Heart right ventricle (tissue), 16 donors: ENCODE results near the gene UNC13C. TPM values are rescaled to one million over a fixed set of nuclear protein-coding genes. Genes with fewer than 3 reads are reported as not detected.

Experiments used
- ATAC-seq, 8 donors: fragments of 200-7000 bp; cut with Tn5 transposase; one replicate each; pipeline ENCODE4 v1.9.1; 2020; ENCODE audit warnings: mild to moderate bottlenecking in 8 of 8, moderate library complexity in 8 of 8, moderate number of reproducible peaks in 1 of 8
- DNase-seq, 2 donors: peaks; one replicate each; pipeline ENCODE4 v3.0.0-alpha.2; 2020
- H3K27ac ChIP-seq, 10 donors: fragments of 200-600 bp; sonication (generic) in 2 of 10; one replicate each; pipeline versions ENCODE4 v1.5.0 to v1.8.0; 2020 to 2022; ENCODE audit warnings: mild to moderate bottlenecking in 3 of 10
- H3K27me3 ChIP-seq, 7 donors: fragments of 200-600 bp; one replicate each; pipeline ENCODE4 v1.8.0; 2021 to 2022; ENCODE audit warnings: mild to moderate bottlenecking in 2 of 7
- H3K36me3 ChIP-seq, 9 donors: fragments of 200-600 bp; sonication (generic) in 1 of 9; one replicate each; pipeline versions ENCODE4 v1.5.0 to v1.8.0; 2020 to 2022; ENCODE audit warnings: mild to moderate bottlenecking in 2 of 9
- H3K4me1 ChIP-seq, 9 donors: fragments of 200-600 bp; sonication (generic) in 1 of 9; one replicate each; pipeline versions ENCODE4 v1.5.0 to v1.8.0; 2020 to 2022; ENCODE audit warnings: mild to moderate bottlenecking in 4 of 9
- H3K4me3 ChIP-seq, 10 donors: fragments of 200-600 bp; sonication (generic) in 2 of 10; one replicate each; pipeline versions ENCODE4 v1.5.0 to v1.8.0; 2020 to 2022; ENCODE audit warnings: mild to moderate bottlenecking in 7 of 10, moderate library complexity in 2 of 10
- H3K9me3 ChIP-seq, 11 donors: fragments of 200-600 bp in 10 of 11; sonication (generic) in 2 of 11; one replicate each; pipeline versions ENCODE4 v1.5.0 to v1.8.0; 2013 to 2022; ENCODE audit warnings: mild to moderate bottlenecking in 2 of 11, control low read depth in 1 of 11, moderate library complexity in 1 of 11
- CTCF ChIP-seq, 9 donors: fragments of 200-600 bp; sonication (generic) in 2 of 9; IDR thresholded peaks; one replicate each; pipeline versions ENCODE4 v1.5.0 to v1.8.0; 2021 to 2022; ENCODE audit warnings: antibody characterized with exemption in 9 of 9, mild to moderate bottlenecking in 5 of 9, moderate library complexity in 1 of 9
- WGBS, 2 donors: extraction: QIAGEN DNeasy Blood & Tissue Kit; methylation state at CpG; one replicate each; pipeline ENCODE4 v1.1.7; 2013; ENCODE audit warnings: inconsistent platforms in 1 of 2; 5-methylcytosine and 5-hydroxymethylcytosine counted together
- intact Hi-C, 10 donors: fragments of 100-400 bp; cut with DNase I; formaldehyde crosslinking; loops; one replicate each; pipeline versions ENCODE4 v1.11.1 to v1.14.2; 2022
- polyA plus RNA-seq, 2 donors: library from polyadenylated mRNA; stranded (reverse); fragments of 200-250 nt; gene quantifications; one replicate each; pipeline ENCODE4 v1.2.3, GENCODE V29; 2013
- total RNA-seq, 10 donors: library from RNA; stranded (reverse); fragmentation: NEBNext Ultra II Directional in 3 of 10; extraction: Animal tissue kit (Norgen Biotek cat#: 25700) in 3 of 10; gene quantifications; one replicate each; pipeline versions ENCODE4 v1.2.1 to v1.2.4, GENCODE V29; 2021 to 2023
- donor health status: Arrhythmogenic right ventricular cardiomyopathy.
- donor health status: ischemic (EF 13 %, LVEDD 7.1; RV severe dilation, severe dysfunction).
- donor health status: healthy with polysubstance abuse.
- donor health status: DM: no; HTN: yes; CAD: no.
- donor health status: DM: no; HTN: no; CAD: no.
- donor health status: ischemic (EF 25% LVEDD 6.9; RV normal size, moderate dysfunction).
- donor health status: ischemic (EF 25% LVEDD 5.7; RV mildly dilated, moderate dysfunction).
- donor health status: healthy.
- donor health status: DM: yes; HTN: yes; CAD: no.
- donor health status: Ischemic cardiomyopathy.
- donor health status: ischemic (EF 35%, LVEDD 5.7; RV mildly dilated, moderate dysfunction).
- donor health status: nonischemic (EF 11% LVEDD 7.7; RV severe dilation, severe dysfunction).
- donor health status: DM: yes; HTN: yes; CAD: no.
- donor health status: PGD.
- donor health status: ischemic (EF 29% LVEDD 5.4; RV normal size, mild dysfunction).
- donor health status: nonischemic (EF 23%, LVEDD 6.1; RV moderate dilation, normal function).

Gene UNC13C
- total and polyA plus RNA-seq, 12 donors = 0.04 to 0.85 (median 0.19) TPM; not detected in 5

GRCh38 chr15:54568381-54568780 is 590.1 kb downstream of the UNC13C start:
- H3K27ac ChIP-seq = no peak overlapping the region
- DNase-seq = no peak
- WGBS, 2 donors = 77 to 84% methylated on average over 1 of the region's 1 CpG
- no peak overlapping the region for H3K4me3 ChIP-seq
- no peak for TF ChIP-seq CTCF (IDR thresholded peaks at IDR 0.05)
- H3K36me3 ChIP-seq = no peaks in the 10 kb centered on the region
- H3K9me3 ChIP-seq = no peaks in the 10 kb centered on the region
- H3K27me3 ChIP-seq = no peaks in the 10 kb centered on the region
- intact Hi-C loops = loop anchor here in 1 of 10 donors (10.0 kb wide), 1 partner anchor 56 kb away; no protein-coding TSS in a partner anchor
- ATAC-seq = no peak
- no peaks in the 10 kb centered on the region for H3K4me1 ChIP-seq

- intact Hi-C loops = no loop called here
- H3K9me3 ChIP-seq = no peaks in the 10 kb centered on the region
- TF ChIP-seq CTCF (IDR thresholded peaks at IDR 0.05) = no peak
- no peaks in the 10 kb centered on the region for H3K4me1 ChIP-seq
- H3K36me3 ChIP-seq = no peaks in the 10 kb centered on the region
- H3K27me3 ChIP-seq = peaks cover 0 to 4% (median 0%) of the 10 kb centered on the region in 7 donors
- no peak for DNase-seq
- no peak overlapping the region for H3K4me3 ChIP-seq
- 73% methylated on average over 1 of the region's 1 CpG for WGBS, 2 donors
- no peak for ATAC-seq
- H3K27ac ChIP-seq = no peak overlapping the region
Measured at GRCh38 chr15:54571576-54571975, 593.3 kb downstream of the UNC13C start.

GRCh38 chr15:54575586-54575985 is 597.3 kb downstream of the UNC13C start:
- 39 to 73% methylated on average over 1 of the region's 1 CpG for WGBS, 2 donors
- Histone ChIP-seq H3K9me3 (peaks cover 0 to under 1% (median 0%) of the 10 kb centered on the region in 11 donors), H3K4me1 (no peaks in the 10 kb centered on the region), H3K4me3 (no peak overlapping the region), H3K27me3 (peaks cover 0 to 4% (median 0%) of the 10 kb centered on the region in 7 donors), H3K36me3 (no peaks in the 10 kb centered on the region), H3K27ac (no peak overlapping the region)
- TF ChIP-seq CTCF (IDR thresholded peaks at IDR 0.05) = no peak
- intact Hi-C loops = no loop called here
- no peak for DNase-seq
- no peak for ATAC-seq

GRCh38 chr15:54576298-54576935 is 598.2 kb downstream of the UNC13C start:
- DNase-seq (no peak), ATAC-seq (no peak)
- WGBS, 2 donors = 72 to 74% methylated on average over 4 of the region's 4 CpGs
- Histone ChIP-seq H3K36me3 (no peaks in the 10 kb centered on the region), H3K9me3 (peaks cover 0 to 7% (median 0%) of the 10 kb centered on the region in 11 donors), H3K4me1 (no peaks in the 10 kb centered on the region), H3K27me3 (peaks cover 0 to 4% (median 0%) of the 10 kb centered on the region in 7 donors), H3K4me3 (no peak overlapping the region), H3K27ac (no peak overlapping the region)
- no peak for TF ChIP-seq CTCF (IDR thresholded peaks at IDR 0.05)
- intact Hi-C loops = no loop called here
